Measurements from ENCODE around the gene ACP4.
"Not testable (repeated sequence)": the region's sequence is repeated elsewhere in the genome, so short reads cannot be mapped to it uniquely, and the experiment has no call there.

The ACP4 gene

GRCh38 chr19:50790396-50790795, at the start of gene ACP4:
Gene ACP4 (plus strand): TSS chr19:50790415. CDS start chr19:50790415, 0 bp downstream.
- no peak for DNase-seq

- DNase-seq, result no peak
Observed at GRCh38 chr19:50741179-50741933, 48.9 kb upstream of the ACP4 start.

GRCh38 chr19:50743537-50743936, 46.7 kb upstream of the ACP4 start:
- DNase-seq, result no peak

- DNase-seq, result no peak
Observed at GRCh38 chr19:50745221-50745620, 45.0 kb upstream of the ACP4 start.

- DNase-seq, result not testable (repeated sequence)
Observed at GRCh38 chr19:50747141-50747540, 43.1 kb upstream of the ACP4 start.

GRCh38 chr19:50749490-50749889, 40.7 kb upstream of the ACP4 start:
- DNase-seq, result no peak

GRCh38 chr19:50750010-50750409, 40.2 kb upstream of the ACP4 start:
- no peak for DNase-seq

- no peak for DNase-seq
Observed at GRCh38 chr19:50753879-50754278, 36.3 kb upstream of the ACP4 start.

- DNase-seq, result not testable (repeated sequence)
Observed at GRCh38 chr19:50756244-50756643, 34.0 kb upstream of the ACP4 start.

- DNase-seq, result not testable (repeated sequence)
Observed at GRCh38 chr19:50757624-50758023, 32.6 kb upstream of the ACP4 start.

GRCh38 chr19:50759076-50759475, 31.1 kb upstream of the ACP4 start:
- not testable (repeated sequence) for DNase-seq

- no peak for DNase-seq
Observed at GRCh38 chr19:50759886-50760285, 30.3 kb upstream of the ACP4 start.

GRCh38 chr19:50761501-50761900, 28.7 kb upstream of the ACP4 start:
- not testable (repeated sequence) for DNase-seq

- DNase-seq, result not testable (repeated sequence)
Observed at GRCh38 chr19:50763521-50763920, 26.7 kb upstream of the ACP4 start.

- no peak for DNase-seq
Observed at GRCh38 chr19:50764409-50764808, 25.8 kb upstream of the ACP4 start.

GRCh38 chr19:50766746-50767145, 23.5 kb upstream of the ACP4 start:
- DNase-seq, result not testable (repeated sequence)

- not testable (repeated sequence) for DNase-seq
Observed at GRCh38 chr19:50767263-50767662, 23.0 kb upstream of the ACP4 start.

GRCh38 chr19:50768277-50768676, 21.9 kb upstream of the ACP4 start:
- no peak for DNase-seq

GRCh38 chr19:50770164-50770563, 20.1 kb upstream of the ACP4 start, which contains the start of gene GPR32:
Gene GPR32 (plus strand): TSS chr19:50770464. CDS start chr19:50770601, 137 bp downstream.
- DNase-seq, result not testable (repeated sequence)

- DNase-seq, result no peak
Observed at GRCh38 chr19:50770888-50771287, 19.3 kb upstream of the ACP4 start.

- no peak for DNase-seq
Observed at GRCh38 chr19:50772476-50772875, 17.7 kb upstream of the ACP4 start.

GRCh38 chr19:50772912-50773311, 17.3 kb upstream of the ACP4 start:
- not testable (repeated sequence) for DNase-seq

GRCh38 chr19:50773454-50773853, 16.8 kb upstream of the ACP4 start:
- DNase-seq, result not testable (repeated sequence)

GRCh38 chr19:50776131-50776530, 14.1 kb upstream of the ACP4 start:
- no peak for DNase-seq

- no peak for DNase-seq
Observed at GRCh38 chr19:50777261-50777660, 13.0 kb upstream of the ACP4 start.
